Kidney epithelial cell (primary cell): Measurements from ENCODE around the gene PHACTR3. TPM values are rescaled to one million over a fixed set of nuclear protein-coding genes. Genes with fewer than 3 reads are reported as not detected.

ENCODE experiments used
- DNase-seq: peaks from one replicate; pipeline ENCODE4 v3.0.0-alpha.2; 2010; ENCODE audit warnings: low read depth
- H3K27me3 ChIP-seq: 2 replicates; pipeline ENCODE4 v1.6.0; 2011; ENCODE audit warnings: low read length; ENCODE audit not compliant: control insufficient read depth, insufficient read depth
- H3K36me3 ChIP-seq: 2 replicates; pipeline ENCODE4 v1.5.1; 2011; ENCODE audit warnings: low read length; ENCODE audit not compliant: control insufficient read depth, insufficient read depth
- H3K4me3 ChIP-seq: 2 replicates; pipeline ENCODE4 v1.5.1; 2011; ENCODE audit warnings: low read depth, mild to moderate bottlenecking, control low read depth, low read length
- total RNA-seq: library from RNA; depleted of rRNA; stranded (reverse); fragments of >200 nt; gene quantifications from 2 replicates; pipeline ENCODE4 v1.2.3, GENCODE V29; 2015
- TF ChIP-seq, protein P1 (sequence below): IDR thresholded peaks from 2 replicates; pipeline ENCODE4 v1.5.1; 2011; ENCODE audit warnings: mild to moderate bottlenecking, moderate library complexity, low read length, control low read depth, inconsistent platforms; ENCODE audit not compliant: insufficient read depth, poor library complexity, severe bottlenecking

The PHACTR3 gene
- total RNA-seq, 1 donor from 2014 or later = not detected

DNA sequence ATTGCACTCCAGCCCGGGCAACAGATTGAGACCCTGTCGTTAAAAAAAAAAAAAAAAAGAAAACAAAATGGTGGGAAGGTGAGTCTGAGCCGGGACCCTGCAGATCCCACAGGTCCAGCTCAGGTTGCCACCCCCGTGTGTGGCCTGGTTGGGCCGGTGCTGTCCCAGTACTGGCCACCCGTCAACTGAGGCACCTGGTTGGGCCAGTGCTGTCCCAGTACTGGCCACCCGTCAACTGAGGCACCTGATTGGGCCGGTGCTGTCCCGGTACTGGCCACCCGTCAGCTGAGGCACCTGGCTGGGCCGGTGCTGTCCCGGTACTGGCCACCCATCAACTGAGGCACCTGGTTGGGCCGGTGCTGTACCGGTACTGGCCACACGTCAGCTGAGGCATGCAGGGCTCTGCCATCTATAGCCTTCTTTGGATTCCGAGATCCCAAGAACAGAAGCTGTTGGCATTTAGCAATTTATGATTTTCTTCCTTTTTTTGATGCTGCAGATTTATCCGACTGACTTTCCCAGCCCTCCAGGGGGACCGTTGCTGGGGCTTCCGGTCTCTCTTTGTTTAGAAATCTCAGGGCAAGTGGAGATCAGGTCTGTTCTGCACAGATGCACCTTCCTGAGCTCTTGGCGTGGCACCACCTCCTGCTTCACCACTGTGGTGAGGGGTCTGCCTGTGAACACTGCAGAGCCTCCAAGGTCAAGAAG is 215.3 kb downstream of the PHACTR3 start:
- Histone ChIP-seq H3K36me3 (no peaks in the 10 kb centered on the region), H3K4me3 (no peak overlapping the region), H3K27me3 (peaks cover 2% of the 10 kb centered on the region)
- TF ChIP-seq, protein P1, sequence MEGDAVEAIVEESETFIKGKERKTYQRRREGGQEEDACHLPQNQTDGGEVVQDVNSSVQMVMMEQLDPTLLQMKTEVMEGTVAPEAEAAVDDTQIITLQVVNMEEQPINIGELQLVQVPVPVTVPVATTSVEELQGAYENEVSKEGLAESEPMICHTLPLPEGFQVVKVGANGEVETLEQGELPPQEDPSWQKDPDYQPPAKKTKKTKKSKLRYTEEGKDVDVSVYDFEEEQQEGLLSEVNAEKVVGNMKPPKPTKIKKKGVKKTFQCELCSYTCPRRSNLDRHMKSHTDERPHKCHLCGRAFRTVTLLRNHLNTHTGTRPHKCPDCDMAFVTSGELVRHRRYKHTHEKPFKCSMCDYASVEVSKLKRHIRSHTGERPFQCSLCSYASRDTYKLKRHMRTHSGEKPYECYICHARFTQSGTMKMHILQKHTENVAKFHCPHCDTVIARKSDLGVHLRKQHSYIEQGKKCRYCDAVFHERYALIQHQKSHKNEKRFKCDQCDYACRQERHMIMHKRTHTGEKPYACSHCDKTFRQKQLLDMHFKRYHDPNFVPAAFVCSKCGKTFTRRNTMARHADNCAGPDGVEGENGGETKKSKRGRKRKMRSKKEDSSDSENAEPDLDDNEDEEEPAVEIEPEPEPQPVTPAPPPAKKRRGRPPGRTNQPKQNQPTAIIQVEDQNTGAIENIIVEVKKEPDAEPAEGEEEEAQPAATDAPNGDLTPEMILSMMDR = no peak
- DNase-seq = no peak

DNA sequence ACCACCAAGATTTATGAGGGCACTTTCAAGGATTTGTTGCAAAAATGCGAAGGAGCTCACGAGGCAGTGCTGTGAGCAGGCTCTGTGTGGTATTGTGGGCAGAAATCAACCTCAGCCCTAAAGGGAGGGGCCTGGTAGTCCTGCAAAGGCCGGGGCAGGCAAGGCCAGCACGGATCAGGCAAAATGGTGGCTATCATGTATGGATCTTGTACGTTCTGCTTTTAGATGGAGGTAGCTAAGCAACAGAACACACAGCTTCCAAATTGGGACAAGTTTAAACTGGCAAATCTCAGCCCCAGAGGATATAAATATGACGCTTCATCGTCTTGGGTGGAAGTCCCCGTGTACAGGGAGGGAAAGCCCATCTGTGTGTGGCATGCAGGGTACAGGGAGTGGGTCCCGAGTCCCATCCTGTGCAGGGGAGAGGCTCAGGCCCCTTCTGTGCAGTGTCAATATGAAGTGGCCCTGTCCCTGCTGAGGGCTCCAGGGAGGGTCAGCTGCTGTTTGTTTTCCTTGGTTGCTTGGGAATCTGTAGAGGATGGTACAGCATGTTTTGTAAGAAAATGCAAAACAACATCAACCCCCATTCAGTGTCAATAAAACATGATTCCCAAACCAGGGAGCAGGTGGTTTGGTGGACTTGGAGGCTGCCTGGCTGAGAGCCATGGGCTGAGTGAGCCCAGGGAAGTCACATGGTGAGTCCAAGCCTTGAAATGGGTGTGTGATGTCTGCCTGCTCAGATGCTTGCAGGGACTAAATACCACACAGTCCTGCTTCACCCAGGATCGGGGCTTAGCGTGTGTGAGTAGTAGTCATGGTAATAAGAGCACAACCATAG is 216.1 kb downstream of the PHACTR3 start:
- no peak for DNase-seq

GRCh38 chr20:59821201-59821600 is 216.9 kb downstream of the PHACTR3 start:
- no peaks in the 10 kb centered on the region for H3K36me3 ChIP-seq
- TF ChIP-seq, protein P1 = no peak
- H3K4me3 ChIP-seq = no peak overlapping the region
- peaks cover 2% of the 10 kb centered on the region for H3K27me3 ChIP-seq
- no peak for DNase-seq

More for the DNA sequence above, 216.1 kb downstream of the PHACTR3 start:
- TF ChIP-seq, protein P1 = no peak
- H3K4me3 ChIP-seq = no peak overlapping the region
- peaks cover 2% of the 10 kb centered on the region for H3K27me3 ChIP-seq
- H3K36me3 ChIP-seq = no peaks in the 10 kb centered on the region

GRCh38 chr20:59821788-59822187 is 217.4 kb downstream of the PHACTR3 start:
- no peak for DNase-seq
- Histone ChIP-seq H3K4me3 (no peak overlapping the region), H3K36me3 (no peaks in the 10 kb centered on the region), H3K27me3 (peaks cover 2% of the 10 kb centered on the region)
- TF ChIP-seq, protein P1 = no peak

- no peaks in the 10 kb centered on the region for H3K36me3 ChIP-seq
- no peak for DNase-seq
- no peak overlapping the region for H3K4me3 ChIP-seq
- TF ChIP-seq, protein P1 = no peak
- peaks cover 2% of the 10 kb centered on the region for H3K27me3 ChIP-seq
Observed at GRCh38 chr20:59822291-59823029, 218.1 kb downstream of the PHACTR3 start.
